Measurements from ENCODE around the gene EIF2S3B. TPM values are rescaled to one million over a fixed set of nuclear protein-coding genes. Genes with fewer than 3 reads are reported as not detected.

The EIF2S3B gene
- polyA plus RNA-seq, 3 donors: 0.60 to 1.3 (median 1.3) TPM

- DNase-seq: no peak
Measured at GRCh38 chr12:10553148-10553547, 47.5 kb downstream of the EIF2S3B start.

DNA sequence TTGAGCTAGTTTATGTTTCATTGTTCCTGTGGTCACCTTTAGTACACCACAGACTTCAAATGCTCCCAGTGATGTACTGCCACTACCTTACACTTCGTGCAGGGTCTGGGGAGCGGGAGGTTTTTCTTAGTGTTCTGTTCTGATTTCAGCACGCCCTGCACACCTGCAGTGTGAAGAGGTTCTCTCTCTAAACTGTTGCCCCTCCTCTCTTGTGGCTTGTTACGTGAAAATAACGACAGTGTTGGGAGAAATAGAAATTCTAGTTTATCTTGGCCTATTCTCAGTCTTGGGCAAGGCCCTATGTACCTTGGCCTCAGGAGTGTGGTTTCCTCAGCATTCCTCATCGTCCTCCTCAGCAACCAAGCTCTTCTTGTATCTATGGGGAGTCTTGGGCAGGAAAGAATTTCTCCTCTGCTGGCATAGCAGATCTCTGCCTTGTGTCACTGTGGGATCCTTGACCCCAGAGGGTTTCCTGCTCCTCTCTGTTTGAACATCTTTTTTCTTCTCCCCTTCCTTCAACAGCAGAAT is 48.6 kb downstream of the EIF2S3B start:
- DNase-seq: no peak

DNA sequence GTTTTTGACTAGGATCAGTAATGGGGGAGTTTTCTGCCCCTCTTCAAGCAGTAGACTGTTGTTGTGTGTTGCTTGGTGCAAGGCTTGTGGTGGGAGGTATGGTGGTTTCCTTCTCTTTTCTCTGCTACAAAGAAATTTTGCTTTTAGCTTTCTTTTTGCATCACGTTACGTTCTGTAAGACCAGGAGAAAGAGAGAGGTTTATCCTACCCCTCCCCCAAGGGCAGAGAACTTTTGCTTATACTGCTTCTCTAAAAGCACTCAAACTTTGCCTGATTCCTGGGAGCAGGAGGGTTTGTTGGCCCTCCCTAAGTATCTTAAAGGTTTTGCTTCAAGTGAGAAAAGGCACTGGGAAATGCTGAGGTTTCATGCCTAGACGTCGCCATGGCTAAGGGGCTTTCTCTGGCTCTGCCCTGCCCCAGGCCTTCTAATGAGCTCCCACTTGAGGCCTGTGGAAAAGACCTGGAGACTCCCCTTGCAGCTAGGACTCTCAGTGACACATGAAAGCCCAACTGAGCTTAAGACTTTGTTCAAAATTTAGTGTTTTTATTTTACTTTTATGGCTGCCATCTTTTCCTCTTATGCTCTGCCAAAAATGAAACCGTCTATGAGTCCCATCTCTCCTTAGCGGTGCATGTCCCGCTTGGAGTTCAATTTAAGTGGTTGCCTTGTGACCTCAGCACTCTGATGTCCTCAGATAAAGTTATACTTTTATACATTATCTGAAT is 49.2 kb downstream of the EIF2S3B start:
- no peak for DNase-seq

DNA sequence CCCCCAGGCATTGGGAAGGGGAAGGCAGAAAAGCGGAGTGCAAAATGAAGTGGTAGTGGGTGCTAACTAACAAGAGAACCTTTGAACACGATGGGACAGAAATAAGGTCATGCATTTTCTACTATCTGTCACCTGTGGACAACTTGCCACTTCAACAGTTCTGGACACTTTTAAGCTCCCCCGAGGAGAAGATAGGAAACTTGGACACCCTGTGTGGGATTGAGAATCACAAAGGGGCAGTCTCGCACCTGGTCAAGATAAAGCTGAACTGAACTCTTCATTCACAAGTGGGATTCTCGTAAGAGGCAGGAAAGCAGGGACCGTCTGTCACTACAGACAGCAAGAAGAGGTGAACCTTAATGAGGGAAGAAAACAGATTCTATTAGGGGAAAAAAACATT is 51.6 kb downstream of the EIF2S3B start:
- DNase-seq: no peak

- DNase-seq: no peak
Measured at GRCh38 chr12:10557766-10558165, 52.1 kb downstream of the EIF2S3B start.

Other genes starting within 250 kb of the EIF2S3B start
- under 1 TPM; 0.24 to 0.65 (median 0.47) TPM for gene KLRD1, start 198.0 kb upstream of the EIF2S3B start, polyA plus RNA-seq (ENCODE audit: insufficient read length in 3 of 3)
- gene KLRK1, start 115.8 kb upstream of the EIF2S3B start, polyA plus RNA-seq (ENCODE audit: insufficient read length in 3 of 3): 1 to 10 TPM in 1 of 3 donors, under 1 TPM in 2; 0.53 to 1.2 (median 0.97) TPM
- not detected for gene KLRC4, start 96.1 kb upstream of the EIF2S3B start, polyA plus RNA-seq (ENCODE audit: insufficient read length in 3 of 3)
- gene KLRC3, start 85.3 kb upstream of the EIF2S3B start, polyA plus RNA-seq (ENCODE audit: insufficient read length in 3 of 3): under 1 TPM in 1 of 3 donors, not detected in 2; 0.25 TPM
- under 1 TPM in 1 of 3 donors, not detected in 2; 0.31 TPM for gene KLRC2, start 69.9 kb upstream of the EIF2S3B start, polyA plus RNA-seq (ENCODE audit: insufficient read length in 3 of 3)
- under 1 TPM; 0.64 to 0.84 (median 0.78) TPM for gene KLRC1, start 52.5 kb upstream of the EIF2S3B start, polyA plus RNA-seq (ENCODE audit: insufficient read length in 3 of 3)
- 10 to 100 TPM; 36.4 to 43.2 (median 41.1) TPM for gene MAGOHB, start 107.7 kb downstream of the EIF2S3B start, polyA plus RNA-seq (ENCODE audit: insufficient read length in 3 of 3)
- 1 to 10 TPM in 2 of 3 donors, under 1 TPM in 1; 0.67 to 1.8 (median 1.1) TPM for gene STYK1, start 168.2 kb downstream of the EIF2S3B start, polyA plus RNA-seq (ENCODE audit: insufficient read length in 3 of 3)
- gene YBX3, start 217.4 kb downstream of the EIF2S3B start, polyA plus RNA-seq (ENCODE audit: insufficient read length in 3 of 3): 100 to 1,000 TPM; 224 to 279 (median 226) TPM

Data from renal pelvis (tissue), 4 donors.